ENCODE data around the gene MARCHF10.
A peak's percentile ranks its signal among the peaks of the same experiment; 100 is the strongest.
"Not testable (repeated sequence)": the region's sequence is repeated elsewhere in the genome, so short reads cannot be mapped to it uniquely, and the experiment has no call there.

MARCHF10 gene

DNA sequence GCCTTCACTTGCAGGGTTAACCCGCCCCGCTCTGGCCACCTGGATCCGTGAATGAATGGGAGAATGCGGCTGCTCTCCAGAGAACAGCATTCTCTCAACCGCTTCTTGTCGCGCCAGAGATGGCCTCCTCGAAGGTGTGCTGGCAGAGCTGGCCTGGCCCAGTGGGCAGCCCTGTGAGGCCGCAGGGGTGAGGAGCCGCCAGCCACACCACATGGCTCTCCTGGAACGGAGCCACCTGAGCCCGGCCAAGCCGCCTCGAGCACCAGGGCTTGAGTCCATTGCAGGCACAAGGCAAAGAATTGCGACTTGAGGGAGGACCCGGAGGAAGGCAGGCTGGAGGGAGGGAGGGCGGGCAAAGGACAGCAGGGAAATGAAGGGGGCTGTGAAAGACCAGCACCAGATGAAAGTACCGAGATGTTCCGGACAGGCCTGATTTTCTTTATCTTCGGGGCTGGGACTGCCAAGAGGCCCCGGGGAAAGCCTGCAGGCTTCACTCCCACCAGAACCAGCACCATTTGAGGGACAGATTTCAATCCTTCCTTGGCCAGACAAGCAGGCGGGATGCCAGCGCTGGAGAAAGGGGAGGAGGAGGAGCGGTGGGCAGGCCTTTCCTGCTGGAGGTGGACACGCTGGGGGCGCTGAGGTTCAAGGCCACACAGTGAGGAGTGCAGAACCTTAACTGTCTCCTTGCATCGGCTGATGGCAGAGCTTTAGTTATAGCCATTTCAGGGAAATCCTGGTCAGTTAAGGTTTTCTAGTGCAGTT lies 111.2 kb downstream of the MARCHF10 start:
- DNase-seq (ENCODE audit: low read depth) = no peak

DNA sequence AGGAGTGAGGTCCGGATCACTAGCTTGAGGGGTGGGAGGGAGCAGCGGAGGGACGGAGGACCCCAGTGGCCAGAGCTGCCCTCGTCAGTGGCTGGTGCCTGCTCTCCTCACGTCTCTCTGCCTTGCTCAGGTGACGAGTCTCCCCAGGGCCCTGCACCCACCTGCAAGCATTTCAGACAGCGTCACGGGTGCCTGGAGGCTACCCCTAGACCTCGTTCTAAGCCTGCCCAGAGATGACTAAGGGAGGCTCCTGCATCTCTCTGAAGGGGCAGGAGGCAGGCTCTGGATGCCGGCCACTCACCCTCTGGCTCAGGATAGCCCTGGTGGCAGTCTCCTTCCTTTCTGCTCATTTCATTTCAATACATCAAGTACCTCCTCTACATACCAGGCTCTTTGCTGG lies 111.9 kb downstream of the MARCHF10 start:
- DNase-seq (ENCODE audit: low read depth) = no peak

DNA sequence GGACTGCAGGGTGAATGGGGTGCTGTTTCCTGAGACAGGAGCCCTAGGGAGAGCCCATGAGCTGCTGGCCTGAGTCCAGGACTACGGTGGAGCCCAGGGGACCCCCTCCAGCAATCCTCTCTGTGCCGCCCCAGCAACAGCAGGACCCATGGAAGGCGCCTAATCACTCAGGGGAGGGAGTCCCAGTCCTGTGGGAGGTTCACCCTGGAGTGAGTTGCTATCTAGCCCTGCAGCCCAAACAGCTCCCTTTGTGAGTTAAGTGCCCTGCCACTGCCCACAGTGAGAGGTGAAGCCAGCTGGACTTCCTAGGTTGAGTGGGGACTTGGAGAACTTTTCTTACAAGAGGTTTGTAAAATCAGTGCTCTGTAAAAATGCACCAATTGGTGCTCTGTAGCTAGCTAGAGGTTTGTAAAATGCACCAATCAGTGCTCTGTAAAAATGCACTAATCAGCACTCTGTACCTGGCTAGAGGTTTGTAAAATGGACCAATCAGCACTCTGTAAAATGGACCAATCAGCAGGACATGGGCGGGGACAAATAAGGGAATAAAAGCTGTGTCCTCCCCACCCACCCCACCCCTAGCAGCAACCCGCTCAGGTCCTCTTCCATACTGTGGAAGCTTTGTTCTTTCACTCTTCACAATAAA lies 112.9 kb downstream of the MARCHF10 start:
- DNase-seq (ENCODE audit: low read depth) = not testable (repeated sequence)

GRCh38 chr17:62693616-62694409 lies 114.3 kb downstream of the MARCHF10 start:
- DNase-seq (ENCODE audit: low read depth) = no peak

GRCh38 chr17:62692721-62693431 lies 115.2 kb downstream of the MARCHF10 start:
- no peak for DNase-seq (ENCODE audit: low read depth)

- no peak for DNase-seq (ENCODE audit: low read depth)
Measured at GRCh38 chr17:62692159-62692651, 115.9 kb downstream of the MARCHF10 start.

DNA sequence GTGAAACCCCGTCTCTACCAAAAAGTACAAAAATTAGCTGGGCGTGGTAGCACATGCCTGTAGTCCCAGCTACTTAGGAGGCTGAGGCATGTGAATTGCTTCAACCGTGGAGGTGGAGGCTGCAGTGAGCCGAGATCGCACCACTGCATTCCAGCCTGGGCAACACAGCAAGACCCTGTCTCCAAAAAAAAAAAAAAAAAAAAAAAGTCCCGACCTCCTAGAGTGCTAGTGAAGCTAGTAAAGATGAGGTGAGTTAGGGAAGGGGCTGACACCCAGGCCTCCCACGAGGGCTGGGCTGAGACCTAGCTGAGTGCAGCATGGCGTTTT lies 116.6 kb downstream of the MARCHF10 start:
- DNase-seq (ENCODE audit: low read depth) = not testable (repeated sequence)

DNA sequence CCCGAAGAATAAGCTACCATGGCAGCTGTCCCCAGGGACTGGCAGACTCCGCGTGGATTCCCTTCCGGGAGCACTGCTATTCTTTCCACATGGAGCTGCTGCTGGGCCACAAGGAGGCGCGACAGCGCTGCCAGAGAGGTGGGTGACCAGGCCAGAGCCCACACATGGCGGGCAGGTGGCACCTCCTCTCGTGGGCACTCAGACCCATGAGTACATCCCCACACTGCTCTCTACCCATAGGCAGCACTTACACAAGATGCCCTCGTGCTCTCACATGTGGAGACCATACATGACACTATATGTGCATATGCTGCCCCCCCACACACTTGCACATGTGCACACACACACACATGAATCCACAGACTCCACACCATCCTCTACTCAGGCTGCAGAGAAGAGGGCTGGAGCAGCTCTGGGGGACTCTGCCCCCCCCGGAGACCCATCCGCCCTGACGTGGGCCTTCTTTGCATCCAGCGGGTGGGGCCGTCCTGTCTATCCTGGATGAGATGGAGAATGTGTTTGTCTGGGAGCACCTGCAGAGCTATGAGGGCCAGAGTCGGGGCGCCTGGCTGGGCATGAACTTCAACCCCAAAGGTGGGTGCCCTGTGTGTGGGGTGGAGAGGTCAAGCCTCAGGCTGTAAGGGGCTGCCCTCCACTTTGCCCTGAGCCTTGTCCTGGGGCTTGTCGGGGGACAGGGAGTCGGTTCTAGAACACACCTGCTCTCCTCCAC lies 117.8 kb downstream of the MARCHF10 start:
- DNase-seq (ENCODE audit: low read depth) = no peak

GRCh38 chr17:62689441-62690167 lies 118.5 kb downstream of the MARCHF10 start:
- no peak for DNase-seq (ENCODE audit: low read depth)

DNA sequence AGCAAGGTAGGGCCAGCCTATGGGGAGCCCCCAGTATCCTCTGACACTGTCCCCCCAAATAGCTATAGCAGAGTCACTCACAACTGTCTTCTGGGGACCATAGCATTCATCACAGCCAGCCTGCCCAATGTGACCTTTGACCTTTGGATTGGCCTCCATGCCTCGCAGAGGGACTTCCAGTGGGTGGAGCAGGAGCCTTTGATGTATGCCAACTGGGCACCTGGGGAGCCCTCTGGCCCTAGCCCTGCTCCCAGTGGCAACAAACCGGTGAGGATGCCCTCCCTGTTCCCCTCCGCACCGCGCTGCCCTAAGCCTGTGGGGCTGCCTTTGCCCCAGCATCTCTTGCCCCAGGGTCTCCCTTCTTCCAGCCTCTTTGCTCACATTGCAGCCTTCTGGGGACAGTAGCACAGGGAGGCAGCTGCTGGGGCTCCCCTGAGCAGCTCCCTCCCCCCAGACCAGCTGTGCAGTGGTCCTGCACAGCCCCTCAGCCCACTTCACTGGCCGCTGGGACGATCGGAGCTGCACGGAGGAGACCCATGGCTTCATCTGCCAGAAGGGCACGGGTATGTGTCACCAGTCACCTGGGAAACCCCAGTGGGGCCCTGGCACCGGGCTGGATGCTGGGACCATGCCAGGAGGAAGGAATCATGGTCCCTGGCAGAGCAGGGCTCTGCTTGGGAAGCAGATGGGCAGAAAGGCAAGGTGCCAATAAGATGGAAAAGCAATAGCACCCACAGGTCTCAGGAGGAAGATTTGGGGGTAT lies 119.5 kb downstream of the MARCHF10 start:
- DNase-seq (ENCODE audit: low read depth) = no peak

DNA sequence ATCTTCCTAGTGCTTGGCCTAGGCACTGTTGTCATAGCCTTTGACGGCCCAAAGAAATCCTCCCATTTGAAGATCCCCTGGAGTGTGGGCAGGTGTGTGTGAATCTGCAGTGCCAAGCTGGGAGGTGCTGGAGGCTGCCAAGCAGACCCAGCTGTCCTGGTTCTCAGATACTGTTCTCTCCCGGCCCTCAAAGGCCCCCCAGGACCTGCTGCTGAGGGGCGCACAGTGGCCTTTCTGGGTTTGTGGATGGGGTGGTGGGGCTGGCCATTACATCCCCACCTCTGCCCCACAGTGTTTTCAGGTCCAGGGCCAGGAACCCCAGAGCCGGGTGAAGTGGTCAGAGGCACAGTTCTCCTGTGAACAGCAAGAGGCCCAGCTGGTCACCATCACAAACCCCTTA lies 120.1 kb downstream of the MARCHF10 start:
- no peak for DNase-seq (ENCODE audit: low read depth)

GRCh38 chr17:62684179-62684578 lies 123.9 kb downstream of the MARCHF10 start:
- DNase-seq (ENCODE audit: low read depth) = no peak

DNA sequence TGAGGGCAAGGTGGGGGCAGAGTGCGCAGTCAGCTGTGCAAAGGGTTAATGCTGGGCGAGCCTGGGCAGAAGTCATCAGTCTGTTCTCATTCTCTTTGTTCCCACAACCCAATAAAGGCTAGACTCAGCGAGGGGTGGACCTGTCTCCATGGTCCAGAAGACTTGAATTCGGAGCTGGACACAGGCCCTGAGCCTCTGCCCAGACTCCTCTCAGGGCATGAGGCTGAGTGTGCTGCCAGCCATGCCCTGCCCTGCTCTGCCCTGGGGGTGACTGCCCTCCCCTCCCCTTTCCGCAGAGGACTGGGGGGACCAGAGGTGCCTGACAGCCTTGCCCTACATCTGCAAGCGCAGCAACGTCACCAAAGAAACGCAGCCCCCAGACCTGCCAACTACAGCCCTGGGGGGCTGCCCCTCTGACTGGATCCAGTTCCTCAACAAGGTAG lies 126.2 kb downstream of the MARCHF10 start:
- no peak for DNase-seq (ENCODE audit: low read depth)

DNA sequence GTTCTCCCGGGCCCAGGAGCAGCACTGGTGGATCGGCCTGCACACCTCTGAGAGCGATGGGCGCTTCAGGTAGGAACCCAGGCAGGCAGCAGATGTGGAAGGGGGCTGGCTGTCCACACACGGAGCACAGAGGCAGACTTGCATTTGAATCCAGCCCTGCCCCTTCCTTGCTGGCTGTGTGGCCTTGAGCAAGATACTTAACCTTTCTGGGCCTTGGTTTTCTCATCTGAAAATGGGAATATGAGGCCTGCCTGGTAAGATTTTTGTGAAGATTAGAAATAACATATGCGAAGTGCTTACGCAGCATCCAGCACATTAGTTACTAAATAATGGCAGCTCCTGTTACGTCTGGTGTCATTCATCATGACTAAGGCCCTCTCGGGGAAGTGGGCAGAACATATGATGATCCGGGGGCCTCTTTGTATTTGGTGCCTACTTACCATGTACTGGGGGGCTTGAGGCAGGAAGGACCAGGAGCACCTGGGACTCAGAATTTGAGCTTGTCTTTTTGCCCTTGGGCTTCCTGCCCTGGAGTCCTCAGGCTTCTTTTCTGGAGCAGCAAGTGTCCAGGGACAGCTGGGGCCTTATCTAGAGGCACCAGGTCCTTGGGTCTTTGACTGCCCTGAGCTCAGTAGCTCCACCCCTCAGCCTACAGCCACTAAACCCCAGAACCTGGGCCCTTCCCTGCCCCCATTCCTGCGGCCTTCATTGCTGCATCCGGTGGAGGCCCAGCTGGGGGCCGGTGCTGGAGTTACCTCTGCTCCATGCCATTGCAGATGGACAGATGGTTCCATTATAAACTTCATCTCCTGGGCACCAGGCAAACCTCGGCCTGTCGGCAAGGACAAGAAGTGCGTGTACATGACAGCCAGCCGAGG lies 126.8 kb downstream of the MARCHF10 start:
- DNase-seq (ENCODE audit: low read depth) = peak; percentile 60

GRCh38 chr17:62680541-62681052 lies 127.5 kb downstream of the MARCHF10 start:
- no peak for DNase-seq (ENCODE audit: low read depth)

DNA sequence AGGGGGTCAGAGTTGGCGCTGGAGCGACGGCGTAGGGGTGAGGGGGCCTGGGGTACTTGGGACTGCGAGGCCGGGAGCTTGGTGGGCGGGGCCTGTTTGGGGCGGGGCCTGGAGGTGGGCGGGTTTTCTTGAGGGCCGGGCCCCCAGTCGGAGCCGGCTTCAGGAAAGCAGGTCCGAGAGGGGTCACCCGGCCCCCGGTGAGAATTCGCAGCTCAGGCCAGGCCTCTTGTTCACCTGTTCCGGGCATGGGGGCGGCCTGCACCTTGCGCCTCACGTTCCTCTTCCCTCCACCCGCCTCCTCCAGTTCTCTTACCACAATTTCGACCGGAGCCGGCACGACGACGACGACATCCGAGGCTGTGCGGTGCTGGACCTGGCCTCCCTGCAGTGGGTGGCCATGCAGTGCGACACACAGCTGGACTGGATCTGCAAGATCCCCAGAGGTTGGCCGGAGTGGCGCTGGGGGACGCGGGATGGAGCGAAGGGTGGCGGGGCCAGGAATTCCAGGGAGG lies 128.2 kb downstream of the MARCHF10 start:
- no peak for DNase-seq (ENCODE audit: low read depth)

DNA sequence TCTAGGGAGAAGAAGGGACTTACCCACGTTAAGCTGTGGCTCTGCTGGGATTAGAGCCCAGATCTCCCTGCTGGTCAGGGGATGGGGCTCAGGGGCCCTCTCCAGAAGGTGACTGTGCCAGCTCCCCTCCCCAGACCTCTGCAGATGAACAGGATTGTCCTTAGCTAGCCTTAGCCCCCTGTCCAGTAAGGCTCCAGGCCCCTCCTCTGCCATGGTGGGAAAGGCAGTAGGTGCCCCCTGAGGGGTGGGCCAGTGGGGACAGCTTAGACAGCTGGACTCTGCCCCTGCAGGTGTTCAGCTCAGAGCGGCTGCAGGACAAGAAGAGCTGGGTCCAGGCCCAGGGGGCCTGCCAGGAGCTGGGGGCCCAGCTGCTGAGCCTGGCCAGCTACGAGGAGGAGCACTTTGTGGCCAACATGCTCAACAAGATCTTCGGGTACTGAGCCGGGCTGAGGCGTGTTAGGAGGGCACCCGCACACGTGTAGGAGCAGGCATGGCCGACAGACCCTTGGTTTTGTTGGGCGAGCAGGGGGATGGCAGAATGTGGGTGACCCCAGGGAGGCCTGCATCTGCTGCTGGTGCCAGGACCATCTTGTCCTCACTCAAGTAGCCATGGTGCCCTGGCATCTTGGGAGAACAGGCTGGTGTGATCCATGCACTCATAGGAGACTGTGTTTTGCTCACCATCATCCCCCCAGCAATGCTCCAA lies 129.7 kb downstream of the MARCHF10 start:
- no peak for DNase-seq (ENCODE audit: low read depth)

Data from CMK (cell line).